K562 (cell line): ENCODE results near the gene GZMM. TPM values are rescaled to one million over a fixed set of nuclear protein-coding genes. Genes with fewer than 3 reads are reported as not detected.

Experiments used
- ARID1B ChIP-seq: fragments of 450-650 bp; IDR thresholded peaks from 2 replicates; pipeline ENCODE4 v1.6.1; 2016; ENCODE audit warnings: antibody characterized with exemption, mild to moderate bottlenecking, inconsistent platforms
- CREB1 ChIP-seq, 2 experiments: sonication (generic) in 1 of 2; formaldehyde crosslinking in 1 of 2; IDR thresholded peaks; 2 replicates each; pipeline versions ENCODE4 v1.6.1 to v1.8.0; 2012 to 2022; ENCODE audit warnings: inconsistent platforms in 1 of 2, mild to moderate bottlenecking in 1 of 2, missing genetic modification reagents in 1 of 2, moderate library complexity in 1 of 2
- DPF2 ChIP-seq: fragments of 450-650 bp; IDR thresholded peaks from 2 replicates; pipeline ENCODE4 v1.6.1; 2016
- ELF1 ChIP-seq: fragments of 200-800 bp; sonication (Bioruptor generic); IDR thresholded peaks from 2 replicates; pipeline ENCODE4 v1.6.1; 2016; ENCODE audit warnings: missing genetic modification characterization, missing compliant biosample characterization
- EP300 ChIP-seq: IDR thresholded peaks from 2 replicates; pipeline ENCODE4 v1.6.1; 2012; ENCODE audit warnings: low read length, improper control_type of control experiment
- FOXK1 ChIP-seq: sonication (generic); formaldehyde crosslinking; IDR thresholded peaks from 2 replicates; pipeline ENCODE4 v1.8.0; 2022; ENCODE audit warnings: missing genetic modification reagents, mild to moderate bottlenecking, borderline replicate concordance
- FOXP1 ChIP-seq: sonication (generic); formaldehyde crosslinking; IDR thresholded peaks from 2 replicates; pipeline ENCODE4 v1.8.0; 2022; ENCODE audit warnings: mild to moderate bottlenecking, missing genetic modification reagents
- KLF10 ChIP-seq: fragments of 250-450 bp; sonication (Bioruptor Pico); IDR thresholded peaks from 2 replicates; pipeline ENCODE4 v1.6.1; 2021; ENCODE audit warnings: matching md5 sums
- LCOR ChIP-seq: sonication (generic); formaldehyde crosslinking; IDR thresholded peaks from 2 replicates; pipeline ENCODE4 v1.8.0; 2022; ENCODE audit warnings: mild to moderate bottlenecking, missing genetic modification reagents
- MTA1 ChIP-seq: fragments of 450-650 bp; IDR thresholded peaks from 2 replicates; pipeline ENCODE4 v1.6.1; 2017; ENCODE audit warnings: borderline replicate concordance
- MTA3 ChIP-seq: fragments of 450-650 bp; formaldehyde crosslinking; IDR thresholded peaks from 2 replicates; pipeline ENCODE4 v1.6.1; 2017; ENCODE audit warnings: mild to moderate bottlenecking, borderline replicate concordance
- NCOA6 ChIP-seq: fragments of 450-650 bp; IDR thresholded peaks from 2 replicates; pipeline ENCODE4 v1.6.1; 2017; ENCODE audit warnings: mild to moderate bottlenecking
- NFATC3 ChIP-seq: fragments of 450-650 bp; IDR thresholded peaks from 2 replicates; pipeline ENCODE4 v1.6.1; 2017; ENCODE audit warnings: mild to moderate bottlenecking
- PYGO2 ChIP-seq: fragments of 450-650 bp; IDR thresholded peaks from 2 replicates; pipeline ENCODE4 v1.6.1; 2016; ENCODE audit warnings: mild to moderate bottlenecking, missing genetic modification characterization, moderate library complexity, missing compliant biosample characterization
- SMARCC2 ChIP-seq: fragments of 450-650 bp; IDR thresholded peaks from 2 replicates; pipeline ENCODE4 v1.6.1; 2017; ENCODE audit warnings: antibody characterized with exemption, moderate library complexity, mild to moderate bottlenecking, low read depth
- SMC3 ChIP-seq: conservative IDR thresholded peaks from 2 replicates; pipeline ENCODE4 v1.6.1; 2011; ENCODE audit warnings: low read depth, low read length, improper control_type of control experiment; ENCODE audit not compliant: insufficient read depth
- SPI1 ChIP-seq: IDR thresholded peaks from 2 replicates; pipeline ENCODE4 v1.6.1; 2011; ENCODE audit warnings: low read depth, low read length, control low read depth, borderline replicate concordance
- SREBF1 ChIP-seq: fragments of 150-350 bp; IDR thresholded peaks from 2 replicates; pipeline ENCODE4 v1.6.1; 2014; ENCODE audit warnings: antibody characterized with exemption, low read depth, low read length, borderline replicate concordance
- TRIM24 ChIP-seq, 2 experiments: fragments of 450-650 bp; IDR thresholded peaks; 2 replicates each; pipeline ENCODE4 v1.6.1; 2016
- ZBTB1 ChIP-seq: sonication (generic); formaldehyde crosslinking; IDR thresholded peaks from 2 replicates; pipeline ENCODE4 v1.8.1; 2023; ENCODE audit warnings: missing genetic modification reagents, low read depth, mild to moderate bottlenecking, borderline replicate concordance
- ZNF121 ChIP-seq: sonication (generic); formaldehyde crosslinking; conservative IDR thresholded peaks from 2 replicates; pipeline ENCODE4 v1.8.0; 2022; ENCODE audit warnings: missing genetic modification reagents
- ZNF140 ChIP-seq: fragments of 250-450 bp; sonication (Bioruptor Pico); IDR thresholded peaks from 2 replicates; pipeline ENCODE4 v1.8.0; 2021; ENCODE audit warnings: moderate library complexity, mild to moderate bottlenecking, inconsistent platforms
- ZNF347 ChIP-seq: fragments of 450-650 bp; formaldehyde crosslinking; IDR thresholded peaks from 2 replicates; pipeline ENCODE4 v1.4.0; 2020; ENCODE audit warnings: low read depth, mild to moderate bottlenecking, moderate library complexity
- ZNF586 ChIP-seq: fragments of 450-650 bp; formaldehyde crosslinking; conservative IDR thresholded peaks from 2 replicates; pipeline ENCODE4 v1.4.0; 2020; ENCODE audit warnings: mild to moderate bottlenecking, moderate library complexity
- ZNF785 ChIP-seq: fragments of 250-450 bp; sonication (Bioruptor Pico); IDR thresholded peaks from 2 replicates; pipeline ENCODE4 v1.4.0; 2020; ENCODE audit warnings: mild to moderate bottlenecking
- polyA plus RNA-seq, 8 experiments: library from polyadenylated mRNA; depleted of rRNA in 4 of 8; stranded (reverse) in 5 of 8; unstranded in 3 of 8; fragments of >200 nt; fragmentation: Nextera tagmentation in 2 of 8; fragmentation: Illumina TruSeq in 1 of 8; extraction: Ambion mirVana in 2 of 8; extraction: Trizol in 1 of 8; gene quantifications; 2 replicates each; pipeline versions ENCODE4 v1.2.1 to v1.2.3, GENCODE V29; 2011 to 2014; ENCODE audit warnings: inconsistent platforms in 1 of 8, missing spikeins in 1 of 8
- total RNA-seq, 7 experiments: library from RNA; depleted of rRNA in 6 of 7; stranded (reverse); fragments of >200 nt in 6 of 7; fragmentation: Illumina TruSeq in 2 of 7; extraction: Trizol in 2 of 7; gene quantifications; 2 replicates each; pipeline versions ENCODE4 v1.2.1 to v1.2.3, GENCODE V29; 2011 to 2021; ENCODE audit warnings: low replicate concordance in 1 of 7
- TF ChIP-seq, protein P1 (sequence below): fragments of 250-450 bp; sonication (Bioruptor Pico); IDR thresholded peaks from 2 replicates; pipeline ENCODE4 v1.5.0; 2020; ENCODE audit warnings: mild to moderate bottlenecking, borderline replicate concordance
- TF ChIP-seq, protein P2 (sequence below), 2 experiments: fragments of 450-650 bp; IDR thresholded peaks; 2 replicates each; pipeline ENCODE4 v1.6.1; 2016

The GZMM gene
- total and polyA plus RNA-seq, 9 of the 15 experiments (the other 6 are each of a cell fraction or from before 2014, with no cell fraction given) = 0.08 to 2.6 (median 0.70) TPM; not detected in 2

DNA sequence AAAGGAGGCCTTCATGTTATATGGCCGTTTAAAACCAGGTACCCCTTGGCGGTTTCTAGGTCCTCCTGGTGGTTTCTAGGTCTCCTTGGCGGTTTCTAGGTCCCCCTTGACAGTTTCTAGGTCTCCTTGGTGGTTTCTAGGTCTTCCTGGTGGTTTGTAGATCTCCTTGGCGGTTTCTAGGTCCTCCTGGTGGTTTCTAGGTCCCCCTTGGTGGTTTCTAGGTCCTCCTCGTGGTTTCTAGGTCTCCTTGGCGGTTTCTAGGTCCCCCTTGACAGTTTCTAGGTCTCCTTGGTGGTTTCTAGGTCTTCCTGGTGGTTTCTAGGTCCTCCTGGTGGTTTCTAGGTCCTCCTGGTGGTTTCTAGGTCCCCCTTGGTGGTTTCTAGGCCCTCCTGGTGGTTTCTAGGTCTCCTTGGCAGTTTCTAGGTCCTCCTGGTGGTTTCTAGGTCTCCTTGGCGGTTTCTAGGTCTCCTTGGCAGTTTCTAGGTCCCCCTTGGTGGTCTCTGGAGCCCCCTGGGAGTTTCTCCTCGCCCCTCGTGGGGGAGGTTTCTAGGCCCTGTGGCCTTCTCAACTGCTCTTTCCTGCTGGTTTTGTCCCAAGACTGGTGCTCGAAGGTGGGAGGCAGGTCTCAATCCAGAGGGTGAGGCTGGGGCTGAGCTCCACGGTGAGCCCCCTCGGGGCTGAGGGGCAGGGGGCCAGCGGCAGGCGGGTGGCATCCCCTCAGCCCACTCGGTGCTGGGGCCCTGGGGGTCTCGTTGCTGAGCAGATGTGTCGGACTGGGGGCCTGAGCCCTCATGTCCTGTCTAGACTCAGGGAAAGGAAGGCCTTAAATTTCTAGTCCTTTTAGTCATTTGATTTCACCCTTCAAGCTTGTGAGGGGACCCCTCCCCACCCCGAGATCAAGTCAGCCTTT lies 53.8 kb downstream of the GZMM start (continued):
- TF ChIP-seq FOXK1 (CRISPR knock-in tag) (0 out of 2 replicates have a peak, but pooled peaks have one; percentile 49), TRIM24 (IDR thresholded peaks at IDR 0.05) (peak; percentile 76 to 80), SMC3 (no peak), KLF10 (CRISPR knock-in tag) (no peak), ZBTB1 (CRISPR knock-in tag) (0 out of 2 replicates have a peak, but pooled peaks have one; percentile 24), ELF1 (tag) (peak; percentile 23; the same call in 1 of the 2 replicates), ZNF586 (CRISPR knock-in tag) (no peak), MTA1 (peak; percentile 85), ZNF785 (no peak), FOXP1 (CRISPR knock-in tag) (peak; percentile 59; the same call in 1 of the 2 replicates), LCOR (CRISPR knock-in tag) (peak; percentile 79), MTA3 (peak; percentile 89), ZNF140 (CRISPR knock-in tag) (0 out of 2 replicates have a peak, but pooled peaks have one; percentile 10), CREB1 (IDR thresholded peaks at IDR 0.05) (no peak), CREB1 (CRISPR knock-in tag; IDR thresholded peaks at IDR 0.05) (peak; percentile 51; the same call in 1 of the 2 replicates), ZNF121 (CRISPR knock-in tag) (peak; percentile 20; the same call in 1 of the 2 replicates), DPF2 (0 out of 2 replicates have a peak, but pooled peaks have one; percentile 31), SMARCC2 (no peak), ARID1B (no peak), NFATC3 (no peak), SPI1 (no peak), ZNF347 (CRISPR knock-in tag) (no peak), EP300 (peak; percentile 83), NCOA6 (no peak), PYGO2 (tag) (0 out of 2 replicates have a peak, but pooled peaks have one; percentile 40), SREBF1 (no peak)
- TF ChIP-seq, protein P1, sequence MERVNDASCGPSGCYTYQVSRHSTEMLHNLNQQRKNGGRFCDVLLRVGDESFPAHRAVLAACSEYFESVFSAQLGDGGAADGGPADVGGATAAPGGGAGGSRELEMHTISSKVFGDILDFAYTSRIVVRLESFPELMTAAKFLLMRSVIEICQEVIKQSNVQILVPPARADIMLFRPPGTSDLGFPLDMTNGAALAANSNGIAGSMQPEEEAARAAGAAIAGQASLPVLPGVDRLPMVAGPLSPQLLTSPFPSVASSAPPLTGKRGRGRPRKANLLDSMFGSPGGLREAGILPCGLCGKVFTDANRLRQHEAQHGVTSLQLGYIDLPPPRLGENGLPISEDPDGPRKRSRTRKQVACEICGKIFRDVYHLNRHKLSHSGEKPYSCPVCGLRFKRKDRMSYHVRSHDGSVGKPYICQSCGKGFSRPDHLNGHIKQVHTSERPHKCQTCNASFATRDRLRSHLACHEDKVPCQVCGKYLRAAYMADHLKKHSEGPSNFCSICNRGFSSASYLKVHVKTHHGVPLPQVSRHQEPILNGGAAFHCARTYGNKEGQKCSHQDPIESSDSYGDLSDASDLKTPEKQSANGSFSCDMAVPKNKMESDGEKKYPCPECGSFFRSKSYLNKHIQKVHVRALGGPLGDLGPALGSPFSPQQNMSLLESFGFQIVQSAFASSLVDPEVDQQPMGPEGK = no peak
- TF ChIP-seq, protein P2, sequence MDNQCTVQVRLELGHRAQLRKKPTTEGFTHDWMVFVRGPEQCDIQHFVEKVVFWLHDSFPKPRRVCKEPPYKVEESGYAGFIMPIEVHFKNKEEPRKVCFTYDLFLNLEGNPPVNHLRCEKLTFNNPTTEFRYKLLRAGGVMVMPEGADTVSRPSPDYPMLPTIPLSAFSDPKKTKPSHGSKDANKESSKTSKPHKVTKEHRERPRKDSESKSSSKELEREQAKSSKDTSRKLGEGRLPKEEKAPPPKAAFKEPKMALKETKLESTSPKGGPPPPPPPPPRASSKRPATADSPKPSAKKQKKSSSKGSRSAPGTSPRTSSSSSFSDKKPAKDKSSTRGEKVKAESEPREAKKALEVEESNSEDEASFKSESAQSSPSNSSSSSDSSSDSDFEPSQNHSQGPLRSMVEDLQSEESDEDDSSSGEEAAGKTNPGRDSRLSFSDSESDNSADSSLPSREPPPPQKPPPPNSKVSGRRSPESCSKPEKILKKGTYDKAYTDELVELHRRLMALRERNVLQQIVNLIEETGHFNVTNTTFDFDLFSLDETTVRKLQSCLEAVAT (IDR thresholded peaks at IDR 0.05) = peak in 1 of 2 experiments; percentile 99; a peak in 2 of 4 replicates
